AG20443 (cell line): Measurements from ENCODE around the gene GRIA3.
A peak's percentile ranks its signal among the peaks of the same experiment; 100 is the strongest.
"Not testable (repeated sequence)": the region's sequence is repeated elsewhere in the genome, so short reads cannot be mapped to it uniquely, and the experiment has no call there.

ENCODE experiments used
- DNase-seq: peaks from one replicate; pipeline ENCODE4 v3.0.0; 2012; ENCODE audit warnings: low spot score, mixed read lengths

The GRIA3 gene

GRCh38 chrX:123464709-123465108 lies 280.6 kb downstream of the GRIA3 start:
- no peak for DNase-seq

GRCh38 chrX:123468481-123468880 lies 284.4 kb downstream of the GRIA3 start:
- no peak for DNase-seq

GRCh38 chrX:123475068-123475724 lies 291.1 kb downstream of the GRIA3 start:
- peak; percentile 6 for DNase-seq

- no peak for DNase-seq
Measured at GRCh38 chrX:123476611-123477219, 292.6 kb downstream of the GRIA3 start.

GRCh38 chrX:123477673-123478072 lies 293.6 kb downstream of the GRIA3 start:
- DNase-seq = no peak

GRCh38 chrX:123481913-123482851 lies 298.1 kb downstream of the GRIA3 start:
- DNase-seq = peak; percentile 40

GRCh38 chrX:123486297-123486696 lies 302.2 kb downstream of the GRIA3 start:
- no peak for DNase-seq

- DNase-seq = peak; percentile 5
Measured at GRCh38 chrX:123487236-123487635, 303.2 kb downstream of the GRIA3 start.

- peak; percentile 5 for DNase-seq
Measured at GRCh38 chrX:123487669-123488068, 303.6 kb downstream of the GRIA3 start.

- DNase-seq = peak; percentile 6
Measured at GRCh38 chrX:123489011-123489410, 304.9 kb downstream of the GRIA3 start.

- no peak for DNase-seq
Measured at GRCh38 chrX:123493857-123494256, 309.8 kb downstream of the GRIA3 start.

GRCh38 chrX:123499787-123500186 lies 315.7 kb downstream of the GRIA3 start:
- no peak for DNase-seq

- no peak for DNase-seq
Measured at GRCh38 chrX:123504047-123504446, 320.0 kb downstream of the GRIA3 start.

GRCh38 chrX:123504630-123505270 lies 320.7 kb downstream of the GRIA3 start:
- peak; percentile 13 for DNase-seq

- no peak for DNase-seq
Measured at GRCh38 chrX:123513585-123514278, 329.7 kb downstream of the GRIA3 start.

GRCh38 chrX:123514279-123514640 lies 330.2 kb downstream of the GRIA3 start:
- peak; percentile 8 for DNase-seq

- no peak for DNase-seq
Measured at GRCh38 chrX:123518791-123519190, 334.7 kb downstream of the GRIA3 start.

GRCh38 chrX:123525123-123525725 lies 341.1 kb downstream of the GRIA3 start:
- DNase-seq = no peak

GRCh38 chrX:123530726-123531125 lies 346.6 kb downstream of the GRIA3 start:
- DNase-seq = not testable (repeated sequence)
